Glomerular visceral epithelial cell (primary cell): ENCODE results near the gene SMNDC1.
"Not testable (repeated sequence)": the region's sequence is repeated elsewhere in the genome, so short reads cannot be mapped to it uniquely, and the experiment has no call there.

Experiments used
- DNase-seq: peaks from one replicate; pipeline ENCODE4 v3.0.0-alpha.2; 2016; ENCODE audit errors: extremely low spot score

SMNDC1 gene

DNA sequence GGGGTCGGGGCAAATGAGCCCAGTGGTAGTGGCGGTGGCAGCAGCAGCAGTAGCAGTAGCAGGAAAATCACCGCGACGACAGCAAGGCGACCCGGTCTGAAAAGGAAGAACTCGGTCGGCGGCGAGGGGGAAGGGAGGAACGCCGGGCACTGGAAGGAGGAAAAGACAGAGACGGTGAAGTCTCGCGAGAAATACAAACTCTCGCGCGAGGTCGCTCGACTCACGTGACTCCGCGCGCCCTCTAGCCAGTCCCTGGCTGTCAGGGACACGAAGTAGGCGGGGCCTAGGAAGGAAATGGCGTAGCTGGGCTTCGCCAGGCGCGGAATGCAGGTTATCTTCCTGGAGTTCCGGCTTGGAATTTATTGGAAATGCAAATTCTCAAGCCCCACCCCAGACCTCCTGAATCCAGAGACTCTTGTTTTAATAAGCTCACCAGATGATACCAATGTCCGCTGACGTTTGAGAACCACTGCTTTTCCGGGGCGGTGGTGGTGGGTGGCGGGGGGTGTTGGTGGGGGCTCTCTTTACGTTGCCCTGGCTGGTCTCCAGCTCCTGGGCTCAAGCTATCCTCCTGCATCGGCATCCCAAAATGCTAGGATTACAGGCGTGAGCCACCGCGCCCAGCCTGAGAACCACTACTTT, at the start of gene SMNDC1:
Gene SMNDC1, minus strand, starts transcription at position 141 of the 642 bp plus-strand sequence. CDS start 1,333 bp downstream, outside the sequence.
- peak; percentile 99 for DNase-seq

- peak; percentile 75 for DNase-seq
Measured at GRCh38 chr10:110354322-110354766, 49.6 kb upstream of the SMNDC1 start.

DNA sequence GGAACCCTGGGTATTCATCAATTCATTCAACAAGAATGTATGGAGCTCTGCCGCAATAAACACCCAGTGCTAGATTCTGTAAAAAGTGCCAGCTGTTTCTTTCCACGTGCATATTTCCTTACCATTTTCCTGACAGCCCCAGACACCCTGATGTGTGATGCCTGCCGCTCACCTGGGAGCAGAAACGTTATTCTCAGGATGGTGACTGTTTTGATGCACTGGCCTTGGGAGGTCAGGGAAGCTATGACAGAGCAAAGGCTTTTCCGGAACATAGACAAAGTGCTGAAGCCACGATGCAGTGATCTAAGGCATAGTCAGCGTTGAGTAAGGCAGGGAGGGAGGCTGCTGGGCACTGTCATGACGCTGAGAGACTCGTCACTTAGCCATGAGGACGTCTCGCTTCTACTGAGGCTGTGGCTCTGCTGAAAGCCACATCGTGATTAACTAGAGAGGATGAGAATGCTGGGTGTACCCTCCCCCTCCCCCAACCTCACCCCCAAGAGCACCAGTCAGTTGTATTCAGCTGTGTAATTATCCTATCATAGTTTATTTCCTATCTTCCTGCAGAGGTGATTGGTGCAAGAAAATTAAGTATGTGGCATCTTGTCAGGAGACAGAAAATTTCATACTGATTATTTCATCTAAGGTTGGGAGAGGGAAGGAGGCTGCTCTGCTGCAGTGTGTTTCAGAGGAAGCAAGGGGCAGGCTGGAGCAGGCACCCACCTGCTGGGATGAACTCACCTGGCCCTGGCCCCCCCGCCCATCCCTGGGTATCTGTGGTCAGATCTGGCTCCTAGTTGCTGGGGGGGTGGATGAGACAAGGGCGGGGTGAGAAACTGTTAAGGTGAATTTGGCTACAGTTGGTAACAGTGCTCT, 48.8 kb upstream of the SMNDC1 start:
- peak; percentile 72 for DNase-seq

DNA sequence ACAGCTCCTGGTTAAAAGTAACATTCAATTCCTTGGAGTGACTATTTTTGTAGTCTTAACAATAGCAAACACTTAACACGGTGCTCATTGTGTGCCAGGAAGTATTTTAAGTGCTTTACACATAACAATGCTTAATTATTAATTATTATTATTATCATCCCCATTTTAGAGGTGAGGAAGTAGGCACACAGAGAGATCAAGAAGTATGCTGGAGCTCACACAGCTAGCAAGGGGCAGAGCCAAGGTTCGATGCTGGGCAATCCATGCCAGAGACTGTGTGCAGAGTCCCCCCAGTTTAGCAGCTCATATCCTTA, 48.2 kb upstream of the SMNDC1 start:
- DNase-seq, result no peak

GRCh38 chr10:110350812-110351211, 46.1 kb upstream of the SMNDC1 start:
- DNase-seq, result no peak

DNA sequence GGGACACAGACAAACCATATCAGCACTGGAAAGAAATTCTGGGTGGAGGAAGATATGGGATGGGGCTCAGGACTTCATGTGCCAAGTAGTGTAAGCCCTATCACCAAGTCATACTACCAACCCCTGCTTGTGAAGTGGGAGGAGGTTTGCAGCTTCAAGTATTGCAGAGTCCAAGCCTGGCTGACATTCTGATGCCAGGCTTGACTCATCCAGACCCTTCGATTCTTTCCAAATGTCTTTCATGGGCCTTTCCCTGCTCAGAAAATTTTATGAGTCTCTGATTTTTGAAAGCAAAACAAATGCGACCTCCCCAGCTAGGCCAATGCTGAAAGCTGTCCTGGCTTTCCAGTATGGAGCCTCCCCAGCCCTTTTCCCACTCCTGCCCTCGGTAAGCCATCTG, 45.1 kb upstream of the SMNDC1 start:
- no peak for DNase-seq

DNA sequence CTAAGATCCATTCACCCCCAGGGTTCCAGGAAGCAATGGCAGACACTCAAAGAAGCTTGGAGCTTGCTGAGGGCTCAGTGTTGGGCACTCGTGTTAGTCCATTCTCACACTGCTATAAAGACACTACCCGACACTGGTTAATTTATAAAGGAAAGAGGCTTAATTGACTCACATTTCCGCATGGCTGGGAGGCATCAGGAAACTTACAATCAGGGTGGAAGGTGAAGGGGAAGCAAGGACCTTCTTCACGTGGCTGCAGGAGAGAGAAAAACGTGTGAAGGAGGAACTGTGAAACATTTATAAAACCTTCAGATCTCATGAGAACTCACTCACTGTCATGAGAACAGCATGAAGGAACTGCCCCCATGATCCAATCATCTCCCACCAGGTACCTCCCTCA, 44.7 kb upstream of the SMNDC1 start:
- no peak for DNase-seq

- no peak for DNase-seq
Measured at GRCh38 chr10:110348336-110348735, 43.6 kb upstream of the SMNDC1 start.

GRCh38 chr10:110346914-110347313, 42.2 kb upstream of the SMNDC1 start:
- no peak for DNase-seq

DNA sequence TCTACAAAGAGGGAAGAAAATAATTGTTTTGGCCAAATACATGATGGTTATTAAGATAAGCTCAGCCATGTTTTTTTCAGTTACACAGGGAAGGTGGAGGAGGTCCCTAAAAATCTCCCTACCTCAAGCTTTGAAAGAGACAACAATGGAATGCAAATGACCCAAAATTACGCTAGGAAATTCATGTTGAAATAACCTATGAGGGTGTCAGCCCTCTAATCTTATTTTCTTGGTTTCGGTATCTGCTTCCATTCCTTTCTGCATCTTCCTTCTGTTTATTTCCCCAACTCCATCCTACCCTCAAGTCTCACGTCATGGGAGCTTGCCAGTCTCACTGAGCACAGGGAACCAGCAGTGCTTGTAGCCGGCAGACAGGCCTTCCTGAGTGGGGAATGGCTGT, 40.6 kb upstream of the SMNDC1 start:
- DNase-seq, result no peak

DNA sequence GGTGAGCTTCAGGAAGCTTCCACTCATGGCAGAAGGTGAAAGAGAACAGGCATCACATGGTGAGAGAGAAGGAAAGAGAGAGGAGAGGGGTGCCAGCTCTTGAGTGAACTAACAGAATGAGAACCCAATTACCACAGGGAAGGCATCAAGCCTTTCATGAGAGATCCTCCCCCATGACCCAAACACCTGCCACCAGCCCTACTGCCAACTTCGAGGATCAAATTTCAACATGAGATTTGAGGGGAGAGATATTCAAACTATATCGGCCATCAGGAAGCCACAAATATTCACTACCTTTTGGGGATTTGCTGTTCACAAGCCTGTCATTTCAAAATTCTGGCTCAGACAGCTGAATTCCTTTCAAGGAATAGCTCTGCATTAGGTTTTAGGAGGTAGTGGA, 39.9 kb upstream of the SMNDC1 start:
- DNase-seq, result no peak

GRCh38 chr10:110343947-110344346, 39.2 kb upstream of the SMNDC1 start:
- no peak for DNase-seq

DNA sequence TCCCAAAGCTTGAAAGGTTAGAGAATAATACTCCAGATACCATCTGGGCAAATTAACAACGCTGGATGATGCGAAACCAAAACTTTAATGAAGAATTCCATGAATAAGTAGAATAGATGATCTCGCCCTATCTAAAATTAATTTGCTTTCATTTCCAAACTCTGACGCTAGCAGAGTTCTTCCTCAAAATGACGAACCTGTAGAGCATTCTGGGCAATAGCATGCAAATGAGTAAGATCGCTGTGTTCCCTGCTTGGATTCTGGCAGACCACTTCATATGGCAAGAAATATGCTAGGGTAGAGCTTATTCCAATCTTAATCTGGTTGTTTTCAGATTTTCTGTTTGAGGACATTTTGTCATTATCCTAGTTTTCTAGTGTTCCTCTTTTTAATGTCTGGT, 36.1 kb upstream of the SMNDC1 start:
- DNase-seq, result no peak

DNA sequence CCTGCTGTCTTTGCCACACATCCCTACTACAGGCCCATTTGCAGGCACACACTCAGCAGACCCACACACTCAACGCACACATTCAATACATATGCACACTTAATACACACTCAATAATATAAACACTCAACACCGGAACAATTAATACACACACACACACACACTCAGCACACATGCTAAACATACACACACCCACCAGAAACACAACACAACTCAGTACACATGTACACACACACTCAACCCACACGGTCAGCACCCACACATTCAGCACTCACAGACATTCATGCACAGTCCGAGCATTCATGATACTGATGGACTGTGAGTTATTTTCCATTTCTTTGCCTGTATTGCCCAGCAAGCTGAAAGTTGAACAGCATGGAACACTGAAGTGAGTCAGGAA, 35.4 kb upstream of the SMNDC1 start:
- no peak for DNase-seq

- DNase-seq, result no peak
Measured at GRCh38 chr10:110337906-110338305, 33.2 kb upstream of the SMNDC1 start.

GRCh38 chr10:110337401-110337800, 32.7 kb upstream of the SMNDC1 start:
- DNase-seq, result no peak

GRCh38 chr10:110336111-110336721, 31.5 kb upstream of the SMNDC1 start:
- peak; percentile 79 for DNase-seq

DNA sequence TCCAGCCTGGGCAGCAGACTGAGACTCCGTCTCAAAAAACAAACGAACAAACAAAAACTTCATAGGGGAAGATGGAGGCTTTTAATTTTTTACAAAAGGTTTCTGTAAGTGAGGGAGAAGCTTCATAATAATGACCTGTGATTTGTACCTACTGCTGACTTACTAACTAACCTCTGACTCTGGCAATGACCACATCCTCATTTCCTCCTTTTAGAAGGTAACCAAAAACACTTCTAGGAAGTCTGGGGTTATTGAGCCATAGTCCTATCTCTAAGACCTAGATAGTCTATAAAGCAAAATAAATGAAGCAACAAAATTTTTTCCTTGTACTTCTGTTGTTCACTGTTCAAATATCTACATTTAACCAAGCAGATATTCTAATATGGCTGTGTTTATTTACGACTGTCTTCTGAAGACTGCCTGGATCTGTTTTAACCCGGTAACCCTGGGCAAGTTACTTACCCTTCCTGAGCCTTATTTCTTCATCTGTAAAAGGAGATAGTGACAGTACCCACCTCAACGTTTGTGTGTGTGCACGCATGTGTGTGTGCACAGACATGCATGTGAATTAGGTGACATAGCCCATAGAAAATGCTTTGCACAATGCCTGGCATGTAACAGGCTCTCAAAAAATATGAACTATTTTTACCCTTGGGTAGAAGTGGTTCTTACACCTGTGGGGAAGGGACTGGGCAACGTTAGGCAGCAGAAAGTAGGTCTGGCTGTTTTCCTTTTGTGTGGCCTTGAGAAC, 30.8 kb upstream of the SMNDC1 start:
- DNase-seq, result no peak

- DNase-seq, result no peak
Measured at GRCh38 chr10:110334061-110334656, 29.4 kb upstream of the SMNDC1 start.

- not testable (repeated sequence) for DNase-seq
Measured at GRCh38 chr10:110331226-110331795, 26.6 kb upstream of the SMNDC1 start.

DNA sequence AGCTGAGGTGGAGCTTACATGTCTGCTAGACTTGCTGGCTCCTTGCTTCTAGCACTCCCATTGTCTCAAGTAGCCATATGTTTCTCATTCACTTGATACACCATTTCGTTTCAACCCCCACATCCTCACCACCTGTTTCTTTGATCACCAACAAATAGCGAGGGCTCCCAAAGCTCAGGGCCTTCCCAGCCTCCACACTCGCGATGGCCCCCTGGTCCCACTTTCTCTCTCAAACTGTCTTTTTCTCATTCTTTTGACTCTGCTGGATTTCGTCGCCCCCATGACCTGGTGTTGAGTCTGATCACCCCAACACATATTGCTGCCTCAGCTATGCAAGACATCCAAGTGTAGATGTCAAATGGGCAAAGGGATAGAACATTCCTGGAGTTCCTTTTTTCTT, 26.0 kb upstream of the SMNDC1 start:
- DNase-seq, result no peak
